ENCODE measurements around the gene KCTD7. TPM values are rescaled to one million over a fixed set of nuclear protein-coding genes. Genes with fewer than 3 reads are reported as not detected.
"Not testable (repeated sequence)": the region's sequence is repeated elsewhere in the genome, so short reads cannot be mapped to it uniquely, and the experiment has no call there.

The KCTD7 gene
- total RNA-seq, 1 donor from 2014 or later = 15.9 TPM

DNA sequence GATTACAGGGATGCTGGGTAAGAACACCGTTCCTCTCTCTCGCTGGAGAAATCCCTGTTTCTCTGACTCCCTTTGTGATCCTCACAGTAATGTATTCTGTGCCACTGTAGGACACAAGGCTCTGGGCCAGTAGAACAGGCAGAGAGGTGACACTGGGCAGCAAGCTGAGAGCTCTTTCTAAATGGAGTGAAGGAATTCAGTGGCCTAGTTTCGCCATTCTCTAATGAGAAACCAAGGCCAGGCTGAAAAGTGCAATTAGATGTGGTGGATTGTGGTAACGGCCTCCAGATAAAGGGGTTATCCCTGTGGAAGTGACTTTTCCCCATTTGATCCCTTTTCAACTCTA, 12.8 kb downstream of the KCTD7 start:
- TF ChIP-seq, protein P1, sequence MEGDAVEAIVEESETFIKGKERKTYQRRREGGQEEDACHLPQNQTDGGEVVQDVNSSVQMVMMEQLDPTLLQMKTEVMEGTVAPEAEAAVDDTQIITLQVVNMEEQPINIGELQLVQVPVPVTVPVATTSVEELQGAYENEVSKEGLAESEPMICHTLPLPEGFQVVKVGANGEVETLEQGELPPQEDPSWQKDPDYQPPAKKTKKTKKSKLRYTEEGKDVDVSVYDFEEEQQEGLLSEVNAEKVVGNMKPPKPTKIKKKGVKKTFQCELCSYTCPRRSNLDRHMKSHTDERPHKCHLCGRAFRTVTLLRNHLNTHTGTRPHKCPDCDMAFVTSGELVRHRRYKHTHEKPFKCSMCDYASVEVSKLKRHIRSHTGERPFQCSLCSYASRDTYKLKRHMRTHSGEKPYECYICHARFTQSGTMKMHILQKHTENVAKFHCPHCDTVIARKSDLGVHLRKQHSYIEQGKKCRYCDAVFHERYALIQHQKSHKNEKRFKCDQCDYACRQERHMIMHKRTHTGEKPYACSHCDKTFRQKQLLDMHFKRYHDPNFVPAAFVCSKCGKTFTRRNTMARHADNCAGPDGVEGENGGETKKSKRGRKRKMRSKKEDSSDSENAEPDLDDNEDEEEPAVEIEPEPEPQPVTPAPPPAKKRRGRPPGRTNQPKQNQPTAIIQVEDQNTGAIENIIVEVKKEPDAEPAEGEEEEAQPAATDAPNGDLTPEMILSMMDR (IDR thresholded peaks at IDR 0.05; ENCODE audit: unreplicated experiment) = no peak
- Mint-ChIP-seq H3K4me3 (no peak overlapping the region), H3K9me3 (no peaks in the 10 kb centered on the region), H3K27ac (no peak overlapping the region), H3K36me3 (peaks cover 28% of the 10 kb centered on the region), H3K27me3 (ENCODE audit: low read depth) (no peaks in the 10 kb centered on the region), H3K4me1 (no peaks in the 10 kb centered on the region)
- no peak for DNase-seq (ENCODE audit: low spot score in 2 of 2, unreplicated experiment in 2 of 2)

DNA sequence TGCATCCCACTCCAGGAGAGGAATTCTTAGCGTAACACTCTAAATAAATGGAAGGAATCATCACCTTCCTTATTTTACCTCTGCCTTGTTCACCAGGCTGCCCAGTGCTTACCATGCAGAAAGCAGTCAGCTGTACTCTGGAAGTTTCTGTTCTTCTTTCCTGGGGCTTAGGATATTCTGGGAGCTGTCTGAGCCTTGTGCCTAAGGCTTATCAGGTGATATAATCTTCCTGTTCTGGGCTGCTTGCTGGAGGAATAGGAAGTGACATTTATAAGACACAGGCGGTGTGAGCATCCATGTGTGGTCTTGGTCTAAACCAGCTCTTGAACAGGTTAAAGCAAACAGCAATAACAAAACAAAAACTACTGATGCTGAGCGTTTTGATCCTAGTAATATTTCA, 13.5 kb downstream of the KCTD7 start:
- no peaks in the 10 kb centered on the region for H3K4me1 Mint-ChIP-seq
- H3K9me3 Mint-ChIP-seq = no peaks in the 10 kb centered on the region
- no peak overlapping the region for H3K4me3 Mint-ChIP-seq
- no peak for DNase-seq (ENCODE audit: low spot score in 2 of 2, unreplicated experiment in 2 of 2)
- TF ChIP-seq, protein P1 (IDR thresholded peaks at IDR 0.05; ENCODE audit: unreplicated experiment) = no peak
- no peaks in the 10 kb centered on the region for H3K27me3 Mint-ChIP-seq (ENCODE audit: low read depth)
- H3K27ac Mint-ChIP-seq = no peak overlapping the region
- peaks cover 28% of the 10 kb centered on the region for H3K36me3 Mint-ChIP-seq

DNA sequence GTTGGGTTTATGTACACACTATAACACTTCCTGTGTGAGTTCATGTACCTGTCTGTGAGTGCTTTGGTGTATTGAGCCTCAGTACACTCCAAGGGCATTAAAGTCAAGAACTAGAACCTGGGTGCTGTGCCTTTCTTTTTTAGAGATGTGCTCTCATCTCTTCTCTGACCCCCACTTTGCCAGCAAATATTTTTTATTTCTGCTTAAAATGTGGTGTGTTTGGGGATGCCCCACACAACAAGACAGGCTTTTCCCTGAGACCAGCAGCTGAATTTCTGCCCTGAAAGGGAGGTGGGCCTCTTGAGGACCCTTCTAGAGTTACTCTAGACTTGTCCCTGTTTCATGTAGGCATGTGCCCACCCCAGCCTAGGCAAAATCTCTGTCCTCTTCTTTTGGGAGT, 14.3 kb downstream of the KCTD7 start:
- no peak overlapping the region for H3K4me3 Mint-ChIP-seq
- TF ChIP-seq, protein P1 (IDR thresholded peaks at IDR 0.05; ENCODE audit: unreplicated experiment) = no peak

DNA sequence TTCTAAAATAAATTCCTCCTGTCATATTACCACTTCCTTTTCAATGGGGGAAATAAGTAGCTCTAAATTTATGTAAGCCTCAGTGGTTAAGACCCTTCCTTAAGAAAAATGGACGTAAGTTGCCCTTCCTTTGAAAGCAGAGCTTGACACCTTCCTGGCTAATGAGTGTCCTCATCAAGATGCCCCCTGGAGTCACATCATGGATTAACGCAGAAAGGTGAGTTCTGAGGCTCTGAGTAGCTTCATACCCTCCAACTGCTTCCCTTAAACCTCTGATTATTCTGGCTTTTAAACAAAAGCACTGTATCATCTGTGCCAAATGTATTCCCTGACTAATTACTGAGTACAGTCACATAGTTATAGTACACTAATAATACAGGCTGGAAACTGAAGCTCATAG, 14.7 kb downstream of the KCTD7 start:
- Mint-ChIP-seq H3K4me1 (no peaks in the 10 kb centered on the region), H3K9me3 (no peaks in the 10 kb centered on the region), H3K4me3 (no peak overlapping the region), H3K27ac (no peak overlapping the region), H3K36me3 (peaks cover 27% of the 10 kb centered on the region), H3K27me3 (ENCODE audit: low read depth) (no peaks in the 10 kb centered on the region)
- TF ChIP-seq, protein P1 (IDR thresholded peaks at IDR 0.05; ENCODE audit: unreplicated experiment) = no peak
- DNase-seq (ENCODE audit: low spot score in 2 of 2, unreplicated experiment in 2 of 2) = no peak

More for the DNA sequence above, 14.3 kb downstream of the KCTD7 start:
- no peak for DNase-seq (ENCODE audit: low spot score in 2 of 2, unreplicated experiment in 2 of 2)
- no peaks in the 10 kb centered on the region for H3K4me1 Mint-ChIP-seq
- H3K36me3 Mint-ChIP-seq = peaks cover 28% of the 10 kb centered on the region
- no peaks in the 10 kb centered on the region for H3K27me3 Mint-ChIP-seq (ENCODE audit: low read depth)
- no peaks in the 10 kb centered on the region for H3K9me3 Mint-ChIP-seq
- H3K27ac Mint-ChIP-seq = no peak overlapping the region

DNA sequence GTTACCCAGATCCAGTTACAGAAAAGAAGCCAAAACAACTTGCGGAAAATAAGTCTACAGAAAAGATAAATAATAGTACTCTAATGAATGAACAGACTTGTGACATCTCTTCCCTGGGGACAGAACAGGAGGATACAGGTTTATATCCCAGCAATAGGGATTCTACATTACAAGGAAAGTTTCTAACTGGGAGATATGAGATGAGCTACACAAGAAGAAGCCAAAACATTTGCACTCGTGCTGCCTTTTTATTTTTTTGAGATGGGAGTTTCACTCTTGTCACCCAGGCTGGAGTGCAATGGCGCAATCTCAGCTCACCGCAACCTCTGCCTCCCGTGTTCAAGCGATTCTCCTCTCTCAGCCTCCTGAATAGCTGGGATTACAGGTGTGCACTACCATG, 22.3 kb downstream of the KCTD7 start:
- not testable (repeated sequence) for H3K27me3 Mint-ChIP-seq (ENCODE audit: low read depth); H3K27ac Mint-ChIP-seq; H3K36me3 Mint-ChIP-seq; DNase-seq (ENCODE audit: low spot score in 2 of 2, unreplicated experiment in 2 of 2); H3K4me3 Mint-ChIP-seq; H3K9me3 Mint-ChIP-seq; H3K4me1 Mint-ChIP-seq

DNA sequence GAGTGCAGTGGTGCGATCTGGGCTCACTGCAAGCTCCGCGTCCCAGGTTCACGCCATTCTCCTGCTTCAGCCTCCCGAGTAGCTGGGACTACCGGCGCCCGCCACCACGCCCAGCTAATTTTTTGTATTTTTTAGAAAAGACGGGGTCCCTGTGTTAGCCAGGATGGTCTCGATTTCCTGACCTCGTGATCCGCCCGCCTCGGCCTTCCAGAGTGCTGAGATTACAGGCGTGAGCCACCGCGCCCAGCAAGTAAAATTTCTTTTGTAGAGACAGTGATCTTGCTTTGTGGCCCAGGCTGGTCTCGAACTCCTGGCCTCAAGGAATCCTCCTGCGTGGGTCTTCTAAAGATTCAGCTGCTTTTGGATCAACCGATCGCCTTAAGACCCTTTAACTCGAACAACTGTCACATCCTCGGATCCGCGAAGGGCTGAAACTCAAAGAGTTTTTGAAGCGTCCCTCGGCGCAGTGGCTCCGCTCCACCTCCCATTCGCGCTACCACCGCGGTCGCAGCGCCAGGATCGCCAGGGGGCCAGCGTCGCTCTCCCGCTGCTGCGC, 25.1 kb downstream of the KCTD7 start:
- Mint-ChIP-seq H3K4me3 (peak overlapping the region; percentile 90), H3K27ac (peak overlapping the region; percentile 99)
- not testable (repeated sequence) for DNase-seq (ENCODE audit: low spot score in 2 of 2, unreplicated experiment in 2 of 2); H3K27me3 Mint-ChIP-seq (ENCODE audit: low read depth); H3K36me3 Mint-ChIP-seq; H3K9me3 Mint-ChIP-seq; H3K4me1 Mint-ChIP-seq
